Chondrocyte (in vitro differentiated cells): Measurements from ENCODE around the gene CAV2. TPM values are rescaled to one million over a fixed set of nuclear protein-coding genes. Genes with fewer than 3 reads are reported as not detected.
A peak's percentile ranks its signal among the peaks of the same experiment; 100 is the strongest.

Source experiments
- DNase-seq: peaks from one replicate; pipeline ENCODE4 v3.0.0; 2021; ENCODE audit warnings: mixed read lengths, low spot score
- H3K27ac Mint-ChIP-seq: one replicate; pipeline ENCODE4 v1.8.0; 2021; ENCODE audit warnings: mild to moderate bottlenecking, moderate library complexity, mixed read lengths; ENCODE audit not compliant: unreplicated experiment
- H3K27me3 Mint-ChIP-seq: 2 replicates; pipeline ENCODE4 v1.8.0; 2021; ENCODE audit warnings: low read depth, mixed read lengths
- H3K36me3 Mint-ChIP-seq: 2 replicates; pipeline ENCODE4 v1.8.0; 2021; ENCODE audit warnings: low read depth, mixed read lengths
- H3K4me1 Mint-ChIP-seq: 2 replicates; pipeline ENCODE4 v1.8.0; 2021; ENCODE audit warnings: low read depth, mild to moderate bottlenecking, mixed read lengths
- H3K4me3 Mint-ChIP-seq: one replicate; pipeline ENCODE4 v1.8.0; 2021; ENCODE audit warnings: mild to moderate bottlenecking, moderate library complexity, mixed read lengths; ENCODE audit not compliant: unreplicated experiment
- H3K9me3 Mint-ChIP-seq: 2 replicates; pipeline ENCODE4 v1.8.0; 2021; ENCODE audit warnings: low read depth, mixed read lengths
- total RNA-seq: library from RNA; stranded (reverse); gene quantifications from 3 replicates; pipeline ENCODE4 v1.2.1, GENCODE V29; 2021
- TF ChIP-seq, protein P1 (sequence below): fragments of 200-600 bp; sonication (generic); IDR thresholded peaks from 2 replicates; pipeline ENCODE4 v1.5.0; 2021; ENCODE audit warnings: antibody characterized with exemption, mild to moderate bottlenecking, moderate library complexity

Gene CAV2
- total RNA-seq, 1 donor from 2014 or later, result 127 TPM

DNA sequence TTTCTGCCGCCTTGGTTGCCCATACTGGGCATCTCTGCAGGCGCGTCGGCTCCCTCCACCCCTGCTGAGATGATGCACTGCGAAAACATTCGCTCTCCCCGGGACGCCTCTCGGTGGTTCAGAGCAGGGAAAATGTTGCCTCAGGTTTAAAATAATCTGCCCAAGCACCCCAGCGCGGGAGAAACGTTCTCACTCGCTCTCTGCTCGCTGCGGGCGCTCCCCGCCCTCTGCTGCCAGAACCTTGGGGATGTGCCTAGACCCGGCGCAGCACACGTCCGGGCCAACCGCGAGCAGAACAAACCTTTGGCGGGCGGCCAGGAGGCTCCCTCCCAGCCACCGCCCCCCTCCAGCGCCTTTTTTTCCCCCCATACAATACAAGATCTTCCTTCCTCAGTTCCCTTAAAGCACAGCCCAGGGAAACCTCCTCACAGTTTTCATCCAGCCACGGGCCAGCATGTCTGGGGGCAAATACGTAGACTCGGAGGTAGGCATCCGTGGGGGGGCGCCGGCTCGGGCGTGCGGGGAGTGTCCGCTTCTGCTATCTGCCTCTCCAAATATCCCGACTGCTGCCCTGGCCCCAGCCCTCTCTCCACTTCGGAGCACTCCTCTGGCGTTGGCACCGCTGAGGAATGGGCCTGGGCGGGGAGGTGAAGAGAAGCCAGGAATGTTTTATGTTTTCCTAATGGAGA lies 25.2 kb downstream of the CAV2 start, which contains the start of gene CAV1:
TSS of gene CAV1 (plus strand) at position 428 of the 689 bp plus-strand sequence. CDS start at position 455, 27 bp downstream.
- TF ChIP-seq, protein P1, sequence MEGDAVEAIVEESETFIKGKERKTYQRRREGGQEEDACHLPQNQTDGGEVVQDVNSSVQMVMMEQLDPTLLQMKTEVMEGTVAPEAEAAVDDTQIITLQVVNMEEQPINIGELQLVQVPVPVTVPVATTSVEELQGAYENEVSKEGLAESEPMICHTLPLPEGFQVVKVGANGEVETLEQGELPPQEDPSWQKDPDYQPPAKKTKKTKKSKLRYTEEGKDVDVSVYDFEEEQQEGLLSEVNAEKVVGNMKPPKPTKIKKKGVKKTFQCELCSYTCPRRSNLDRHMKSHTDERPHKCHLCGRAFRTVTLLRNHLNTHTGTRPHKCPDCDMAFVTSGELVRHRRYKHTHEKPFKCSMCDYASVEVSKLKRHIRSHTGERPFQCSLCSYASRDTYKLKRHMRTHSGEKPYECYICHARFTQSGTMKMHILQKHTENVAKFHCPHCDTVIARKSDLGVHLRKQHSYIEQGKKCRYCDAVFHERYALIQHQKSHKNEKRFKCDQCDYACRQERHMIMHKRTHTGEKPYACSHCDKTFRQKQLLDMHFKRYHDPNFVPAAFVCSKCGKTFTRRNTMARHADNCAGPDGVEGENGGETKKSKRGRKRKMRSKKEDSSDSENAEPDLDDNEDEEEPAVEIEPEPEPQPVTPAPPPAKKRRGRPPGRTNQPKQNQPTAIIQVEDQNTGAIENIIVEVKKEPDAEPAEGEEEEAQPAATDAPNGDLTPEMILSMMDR, result peak; percentile 62

GRCh38 chr7:116525298-116525912 lies 25.9 kb downstream of the CAV2 start:
- Mint-ChIP-seq H3K4me3 (peak overlapping the region; percentile 98), H3K27me3 (no peaks in the 10 kb centered on the region), H3K36me3 (peaks cover 10% of the 10 kb centered on the region), H3K4me1 (peaks cover 76% of the 10 kb centered on the region), H3K9me3 (no peaks in the 10 kb centered on the region), H3K27ac (peak overlapping the region; percentile 98)
- no peak for DNase-seq
- TF ChIP-seq, protein P1, result no peak

More for the DNA sequence above, 25.2 kb downstream of the CAV2 start, which contains the start of gene CAV1:
- H3K4me1 Mint-ChIP-seq, result peaks cover 70% of the 10 kb centered on the region
- DNase-seq, result peak; percentile 95
- no peaks in the 10 kb centered on the region for H3K9me3 Mint-ChIP-seq
- no peaks in the 10 kb centered on the region for H3K27me3 Mint-ChIP-seq
- H3K27ac Mint-ChIP-seq, result peak within 1 kb of the TSS; percentile 98
- H3K4me3 Mint-ChIP-seq, result peak within 1 kb of the TSS; percentile 98
- peaks cover 7% of the 10 kb centered on the region for H3K36me3 Mint-ChIP-seq

- peak overlapping the region; percentile 98 for H3K4me3 Mint-ChIP-seq
- TF ChIP-seq, protein P1, result peak; percentile 87
- H3K9me3 Mint-ChIP-seq, result no peaks in the 10 kb centered on the region
- no peaks in the 10 kb centered on the region for H3K27me3 Mint-ChIP-seq
- H3K36me3 Mint-ChIP-seq, result peaks cover 14% of the 10 kb centered on the region
- DNase-seq, result peak; percentile 94
- peak overlapping the region; percentile 98 for H3K27ac Mint-ChIP-seq
- peaks cover 84% of the 10 kb centered on the region for H3K4me1 Mint-ChIP-seq
Measured at GRCh38 chr7:116525913-116526861, 26.6 kb downstream of the CAV2 start.

- no peaks in the 10 kb centered on the region for H3K9me3 Mint-ChIP-seq
- TF ChIP-seq, protein P1, result no peak
- peak overlapping the region; percentile 94 for H3K27ac Mint-ChIP-seq
- DNase-seq, result no peak
- peak overlapping the region; percentile 98 for H3K4me3 Mint-ChIP-seq
- peaks cover 14% of the 10 kb centered on the region for H3K36me3 Mint-ChIP-seq
- H3K27me3 Mint-ChIP-seq, result no peaks in the 10 kb centered on the region
- H3K4me1 Mint-ChIP-seq, result peaks cover 82% of the 10 kb centered on the region
Measured at GRCh38 chr7:116526897-116527296, 27.4 kb downstream of the CAV2 start.

GRCh38 chr7:116527521-116527920 lies 28.0 kb downstream of the CAV2 start:
- no peaks in the 10 kb centered on the region for H3K27me3 Mint-ChIP-seq
- H3K27ac Mint-ChIP-seq, result peak overlapping the region; percentile 94
- peaks cover 82% of the 10 kb centered on the region for H3K4me1 Mint-ChIP-seq

More at GRCh38 chr7:116527521-116527920, 28.0 kb downstream of the CAV2 start:
- H3K9me3 Mint-ChIP-seq, result no peaks in the 10 kb centered on the region
- DNase-seq, result no peak
- H3K36me3 Mint-ChIP-seq, result peaks cover 17% of the 10 kb centered on the region
- TF ChIP-seq, protein P1, result no peak
- peak overlapping the region; percentile 98 for H3K4me3 Mint-ChIP-seq
